NCI-H1436 treated with DMSO at 0.1 percent for 48 hours (cell line): Measurements from ENCODE around the gene MEF2C.

ENCODE experiments used
- DNase-seq: peaks from one replicate; lab custom pipeline; 2025; lab: John Stamatoyannopoulos, UW

MEF2C gene

GRCh38 chr5:88758591-88758990, 124.4 kb downstream of the MEF2C start:
- no peak for DNase-seq

DNA sequence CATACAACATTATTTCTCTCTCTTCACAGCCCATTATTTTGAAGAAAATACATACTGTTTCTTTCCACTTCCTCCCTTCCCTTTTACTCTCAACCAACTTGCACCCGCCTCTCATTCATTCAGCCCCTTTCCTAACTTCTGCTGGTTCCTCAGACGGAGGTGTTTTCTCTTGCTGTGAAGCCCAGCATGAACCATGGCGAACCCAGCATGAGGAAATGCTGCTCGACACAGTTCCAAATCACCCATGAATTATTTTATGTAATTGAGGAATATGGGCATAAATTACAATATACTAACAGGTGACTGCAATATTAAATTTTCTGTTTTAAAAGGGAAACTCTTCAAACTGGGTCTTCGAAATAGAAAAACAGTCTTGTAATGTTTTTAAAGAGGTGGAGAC, 124.8 kb downstream of the MEF2C start:
- DNase-seq, result no peak

DNA sequence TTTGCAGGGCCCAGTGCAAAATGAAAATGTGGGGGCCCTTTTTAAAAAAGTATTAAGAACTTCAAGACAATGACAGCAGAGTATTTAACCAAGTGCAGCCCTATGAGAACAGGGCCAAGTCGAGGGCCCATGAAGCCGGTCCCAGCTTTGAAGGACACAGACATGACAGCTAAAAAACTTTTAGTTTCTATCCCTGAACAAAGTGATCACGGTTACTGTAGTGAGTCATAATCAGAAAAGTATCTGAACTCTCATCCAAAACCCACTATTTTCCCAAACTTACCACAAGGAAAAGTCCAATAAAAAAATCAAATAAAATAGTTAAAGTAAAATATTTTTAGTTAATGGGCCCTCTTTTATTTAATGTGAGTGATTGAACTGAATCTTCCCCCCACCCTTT, 126.0 kb downstream of the MEF2C start:
- DNase-seq, result no peak

GRCh38 chr5:88748666-88749065, 134.3 kb downstream of the MEF2C start:
- DNase-seq, result no peak

- DNase-seq, result no peak
These were observed 136.5 kb downstream of the MEF2C start for GRCh38 chr5:88746438-88746882.

DNA sequence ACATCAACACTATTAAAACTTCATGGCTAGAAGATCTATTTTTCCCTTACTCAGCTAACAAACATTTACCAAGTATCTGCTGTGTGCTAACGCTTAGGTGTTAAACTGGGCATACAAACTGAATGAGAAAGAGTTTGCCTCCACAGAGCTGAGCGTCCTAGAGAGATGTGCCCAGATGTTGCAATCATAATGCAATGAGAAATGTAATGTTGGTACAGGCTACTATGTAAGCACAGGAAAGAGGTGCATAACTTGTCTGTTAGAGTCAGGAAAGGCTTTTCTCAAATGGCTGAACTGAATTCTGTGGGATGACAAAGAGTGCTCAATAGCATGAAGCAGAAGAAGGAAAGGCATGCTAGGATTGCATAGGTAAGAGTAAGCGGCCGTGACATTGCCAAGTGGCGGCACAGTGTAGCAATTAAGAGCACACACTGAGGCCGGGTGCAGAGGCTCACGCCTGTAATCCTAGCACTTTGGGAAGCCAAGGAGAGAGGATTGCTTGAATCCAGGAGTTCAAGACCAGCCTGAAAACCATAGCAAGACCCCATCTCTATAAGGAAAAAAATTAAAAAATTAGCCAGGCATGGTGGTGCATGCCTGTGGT, 137.8 kb downstream of the MEF2C start:
- DNase-seq, result no peak

- DNase-seq, result no peak
These were observed 139.7 kb downstream of the MEF2C start for GRCh38 chr5:88743231-88743834.

GRCh38 chr5:88741964-88742363, 141.0 kb downstream of the MEF2C start:
- no peak for DNase-seq

DNA sequence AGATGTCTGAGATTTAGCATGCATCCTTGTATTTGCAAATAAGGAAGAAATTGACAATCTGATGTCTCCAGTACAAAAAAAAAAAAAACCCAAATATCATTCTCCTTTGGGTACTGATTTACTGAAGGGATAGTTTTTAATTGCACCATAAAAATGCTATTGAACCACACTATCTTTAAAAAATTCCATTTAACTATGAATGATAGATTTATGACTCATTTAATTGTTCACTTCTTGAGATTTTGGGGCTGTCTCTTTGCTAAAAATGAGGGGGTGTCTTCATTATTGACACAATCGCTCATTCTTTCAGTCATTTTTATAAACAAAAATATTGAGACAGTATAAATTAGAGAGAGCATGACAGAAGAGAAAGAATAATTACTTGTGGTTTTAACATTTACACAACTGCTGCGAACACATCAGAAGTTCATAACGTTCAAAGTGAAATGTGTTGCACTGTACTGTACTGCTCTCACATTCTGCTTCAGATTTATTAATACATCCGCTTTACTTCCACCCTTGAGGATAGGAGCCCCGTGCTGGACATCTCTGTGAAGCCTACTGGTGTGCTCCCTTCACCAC, 142.3 kb downstream of the MEF2C start:
- no peak for DNase-seq

- no peak for DNase-seq
These were observed 146.5 kb downstream of the MEF2C start for GRCh38 chr5:88736494-88736893.

DNA sequence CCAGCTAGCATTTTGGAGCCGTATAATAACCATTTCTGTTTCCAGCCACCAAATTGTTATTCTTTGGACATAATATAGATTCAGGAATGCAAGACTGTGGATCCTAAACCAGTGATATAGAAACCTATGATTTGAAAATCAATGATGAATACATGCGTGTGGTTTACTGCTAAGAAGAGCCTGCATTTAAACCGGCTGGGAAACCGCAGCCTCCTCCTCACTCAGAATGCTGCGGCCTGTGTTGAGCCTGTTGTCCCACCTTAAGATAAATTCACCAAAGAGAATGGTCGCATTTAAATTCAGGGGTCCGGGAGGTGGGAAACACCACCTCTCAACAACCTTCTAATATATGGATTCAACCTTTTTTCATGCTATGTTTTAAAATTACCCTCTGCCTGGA, 148.0 kb downstream of the MEF2C start:
- no peak for DNase-seq

- no peak for DNase-seq
These were observed 148.8 kb downstream of the MEF2C start for GRCh38 chr5:88734191-88734640.

DNA sequence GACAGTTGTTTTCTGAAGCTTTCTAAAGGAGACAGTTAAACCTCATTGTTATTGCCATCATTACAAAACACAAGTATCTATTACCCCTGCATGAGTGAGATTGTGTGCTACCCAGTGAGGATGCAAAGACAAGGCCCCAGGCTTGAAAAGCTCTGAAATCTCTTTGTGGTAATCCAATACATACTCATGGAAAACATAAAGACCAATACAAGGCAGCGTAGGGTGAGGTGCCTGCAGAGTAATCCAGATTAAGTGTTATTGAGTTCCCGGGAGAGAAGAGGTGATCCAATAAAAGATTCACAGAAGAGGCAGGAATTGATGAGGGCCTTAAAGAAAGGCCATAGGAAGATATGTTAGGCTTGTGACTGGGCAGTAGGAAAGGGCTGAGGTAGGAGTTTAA, 150.1 kb downstream of the MEF2C start:
- no peak for DNase-seq

- DNase-seq, result no peak
These were observed 150.8 kb downstream of the MEF2C start for GRCh38 chr5:88732181-88732633.

- no peak for DNase-seq
These were observed 153.2 kb downstream of the MEF2C start for GRCh38 chr5:88729829-88730182.

- peak; percentile 61 for DNase-seq
These were observed 153.7 kb downstream of the MEF2C start for GRCh38 chr5:88729084-88729828.

- no peak for DNase-seq
These were observed 155.2 kb downstream of the MEF2C start for GRCh38 chr5:88727705-88728313.

DNA sequence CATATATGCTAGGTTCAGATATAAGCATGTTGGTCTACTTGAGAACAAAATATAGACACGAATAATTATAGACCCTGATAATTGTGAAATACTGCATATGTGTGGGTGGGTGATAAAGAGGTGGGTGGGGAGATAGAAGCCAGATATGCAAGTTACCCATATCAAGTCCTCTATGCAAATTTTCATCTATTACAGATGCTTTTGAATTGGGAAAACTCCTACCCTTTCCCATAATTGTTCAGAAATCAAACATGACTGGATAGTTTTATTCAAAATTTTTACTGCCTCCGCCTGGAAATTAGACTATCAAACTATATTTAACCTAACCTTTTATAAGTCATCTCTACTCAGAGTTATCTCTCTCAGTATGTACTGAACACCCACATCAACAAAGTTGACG, 157.5 kb downstream of the MEF2C start:
- DNase-seq, result no peak

DNA sequence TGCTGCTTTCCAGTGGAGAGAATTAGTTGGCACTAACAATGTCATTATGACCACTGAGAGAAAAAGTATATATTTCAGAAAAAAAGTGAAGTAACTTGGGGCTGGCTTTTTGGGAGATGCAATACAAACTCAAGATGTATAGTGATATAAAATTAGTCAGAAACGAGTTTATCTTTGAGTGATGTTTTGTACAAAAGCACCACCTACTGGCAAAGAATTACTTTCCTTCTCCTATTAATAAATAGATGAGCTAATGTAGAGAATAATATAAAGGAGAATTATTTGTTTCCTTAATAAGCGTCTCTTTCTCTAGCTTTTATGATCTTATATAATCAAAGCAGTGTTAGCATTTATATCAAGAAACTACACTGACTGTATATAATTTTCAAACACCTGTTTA, 158.8 kb downstream of the MEF2C start:
- no peak for DNase-seq

DNA sequence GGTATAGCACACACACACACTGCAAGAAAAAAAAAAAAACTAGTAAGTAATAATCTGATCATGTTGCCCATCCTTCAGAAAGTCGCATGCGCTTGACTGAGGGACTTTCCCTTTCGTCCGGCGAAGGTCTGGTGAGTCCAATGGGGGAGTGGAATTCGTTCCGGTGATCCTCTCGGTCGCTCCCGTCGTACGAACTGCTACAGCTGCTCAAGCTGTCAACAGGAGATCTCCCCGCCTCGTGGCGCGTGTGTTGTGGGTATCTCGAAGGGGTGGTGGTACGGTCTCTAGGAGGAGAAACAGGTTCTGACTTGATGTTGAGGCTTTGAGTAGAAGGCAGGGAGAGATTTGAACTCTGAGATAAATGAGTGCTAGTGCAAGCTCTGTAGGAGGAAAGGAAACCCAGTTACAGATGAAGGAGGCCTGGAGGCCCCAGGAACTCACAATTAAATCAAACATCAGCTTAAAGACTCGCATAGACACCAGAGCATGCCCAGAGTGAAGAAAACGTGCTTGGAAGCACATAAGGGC, 160.4 kb downstream of the MEF2C start:
- DNase-seq, result no peak

DNA sequence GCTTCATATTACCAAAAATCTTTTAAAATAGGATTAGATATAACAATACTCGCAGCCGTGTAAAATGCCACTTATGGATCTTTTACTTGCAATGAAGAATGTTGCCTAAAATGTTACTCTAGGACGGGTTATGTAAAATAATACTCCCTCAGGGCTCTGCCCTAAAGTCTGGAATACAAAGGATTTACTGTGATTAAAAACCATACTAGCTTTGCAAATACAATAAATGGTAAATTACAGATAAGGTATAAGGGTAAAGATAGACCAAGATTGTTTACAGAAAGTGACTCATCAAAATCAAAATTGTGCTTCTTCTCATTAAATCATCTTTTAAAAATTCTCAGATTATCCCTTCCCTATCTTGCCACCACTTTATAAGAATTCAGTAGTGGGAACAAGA, 163.6 kb downstream of the MEF2C start:
- no peak for DNase-seq

DNA sequence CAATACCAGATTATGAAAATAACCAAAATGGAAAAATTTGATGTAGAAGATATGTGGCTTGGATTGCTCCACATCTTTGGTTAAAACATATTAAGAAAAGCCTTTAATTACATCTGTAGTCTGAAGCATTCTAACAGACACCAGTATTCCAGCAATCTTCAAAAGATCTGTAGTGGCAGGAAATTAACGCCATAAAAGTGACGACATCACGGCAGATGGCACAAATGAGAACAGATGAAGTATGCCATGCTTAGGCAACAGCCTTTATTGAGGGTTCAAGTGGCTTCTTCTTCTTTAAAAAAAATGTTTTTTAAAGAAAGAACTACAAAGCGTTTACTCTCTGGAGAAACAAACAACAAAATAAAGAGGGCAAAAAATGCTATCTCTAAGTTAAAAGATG, 164.2 kb downstream of the MEF2C start:
- no peak for DNase-seq
